Smooth muscle cell (in vitro differentiated cells): ENCODE data around the gene FGD4. TPM values are rescaled to one million over a fixed set of nuclear protein-coding genes. Genes with fewer than 3 reads are reported as not detected.

ENCODE experiments used
- DNase-seq: peaks from one replicate; lab custom pipeline; 2025; ENCODE audit not compliant: unreplicated experiment; lab: John Stamatoyannopoulos, UW
- H2AFZ ChIP-seq: fragments of 200-600 bp; sonication (generic); 2 replicates; pipeline ENCODE4 v1.6.0; 2016; ENCODE audit warnings: antibody characterized with exemption, low read depth, mild to moderate bottlenecking
- H3F3A ChIP-seq: fragments of 200-600 bp; sonication (generic); 2 replicates; pipeline ENCODE4 v1.6.0; 2017; ENCODE audit warnings: antibody characterized with exemption, low read depth
- H3K27ac ChIP-seq: fragments of 200-600 bp; sonication (generic); 2 replicates; pipeline ENCODE4 v1.5.1; 2016; ENCODE audit warnings: low read depth, mild to moderate bottlenecking
- H3K27me3 ChIP-seq: fragments of 200-600 bp; sonication (generic); 2 replicates; pipeline ENCODE4 v1.6.1; 2016; ENCODE audit warnings: low read depth, mild to moderate bottlenecking
- H3K36me3 ChIP-seq: fragments of 200-600 bp; sonication (generic); 2 replicates; pipeline ENCODE4 v1.5.1; 2016; ENCODE audit warnings: low read depth
- H3K4me1 ChIP-seq: fragments of 200-600 bp; sonication (generic); 2 replicates; pipeline ENCODE4 v1.5.1; 2016; ENCODE audit warnings: low read depth
- H3K4me2 ChIP-seq: fragments of 200-600 bp; sonication (generic); 2 replicates; pipeline ENCODE4 v1.6.0; 2016; ENCODE audit warnings: mild to moderate bottlenecking
- H3K4me3 ChIP-seq: fragments of 200-600 bp; sonication (generic); 2 replicates; pipeline ENCODE4 v1.5.1; 2016; ENCODE audit warnings: mild to moderate bottlenecking
- H3K79me2 ChIP-seq: fragments of 200-600 bp; sonication (generic); 2 replicates; pipeline ENCODE4 v1.6.0; 2016; ENCODE audit warnings: low read depth, mild to moderate bottlenecking
- H3K9ac ChIP-seq: fragments of 200-600 bp; sonication (generic); 2 replicates; pipeline ENCODE4 v1.6.0; 2016; ENCODE audit warnings: low read depth
- H3K9me3 ChIP-seq: fragments of 200-600 bp; sonication (generic); replicated peaks from 2 replicates; pipeline ENCODE4 v1.5.1; 2016; ENCODE audit warnings: low read depth
- H4K20me1 ChIP-seq: fragments of 200-600 bp; sonication (generic); 2 replicates; pipeline ENCODE4 v1.6.0; 2016; ENCODE audit warnings: low read depth
- CTCF ChIP-seq: fragments of 200-600 bp; sonication (generic); IDR thresholded peaks from 2 replicates; pipeline ENCODE4 v1.5.1; 2017; ENCODE audit warnings: borderline replicate concordance, mild to moderate bottlenecking, antibody characterized with exemption; ENCODE audit not compliant: insufficient read depth, poor library complexity, severe bottlenecking
- WGBS: methylation state at CpG from one replicate; pipeline ENCODE4 v1.1.7; 2016; ENCODE audit warnings: low lambda C conversion rate; 5-methylcytosine and 5-hydroxymethylcytosine counted together
- polyA plus RNA-seq: library from polyadenylated mRNA; unstranded; fragments of >200 nt; fragmentation: Nextera tagmentation; extraction: Ambion mirVana; gene quantifications from 2 replicates; pipeline ENCODE4 v1.2.1, GENCODE V29; 2016
- total RNA-seq: library from RNA; depleted of rRNA; stranded (reverse); fragments of >200 nt; gene quantifications from 2 replicates; pipeline ENCODE4 v1.2.3, GENCODE V29; 2014

FGD4 gene
- total and polyA plus RNA-seq, 2 experiments from 2014 or later: 0.42 to 5.8 TPM

DNA sequence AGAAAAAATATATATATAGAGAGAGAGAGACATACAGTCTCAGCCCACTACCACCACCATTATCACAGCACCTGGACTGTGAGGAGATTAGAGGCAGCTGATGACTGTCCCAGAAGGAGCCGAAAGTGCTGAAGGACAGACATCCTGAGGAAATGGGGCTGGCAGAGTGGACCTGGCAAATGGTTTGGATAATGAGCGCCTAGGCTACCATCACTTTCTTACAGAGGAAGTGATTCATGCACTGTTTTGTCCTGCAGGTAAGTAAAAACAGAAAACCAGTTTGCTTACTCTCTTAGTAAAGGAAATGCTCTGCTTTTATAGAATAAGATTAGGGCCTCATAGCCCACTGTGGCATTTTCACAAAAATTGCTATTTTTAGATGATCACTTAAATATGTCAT, 251.2 kb downstream of the FGD4 start:
- Histone ChIP-seq H3K9ac (no peak overlapping the region), H3K27ac (no peak overlapping the region), H3K27me3 (no peaks in the 10 kb centered on the region), H3F3A (no peaks in the 10 kb centered on the region), H2AFZ (no peak overlapping the region), H3K4me1 (peaks cover 3% of the 10 kb centered on the region), H4K20me1 (no peaks in the 10 kb centered on the region), H3K4me3 (no peak overlapping the region), H3K36me3 (no peaks in the 10 kb centered on the region), H3K79me2 (no peaks in the 10 kb centered on the region), H3K9me3 (no peaks in the 10 kb centered on the region), H3K4me2 (peak overlapping the region; percentile 0)
- TF ChIP-seq CTCF: no peak
- DNase-seq: no peak
- 32% methylated on average over 2 of the region's 2 CpGs for WGBS

DNA sequence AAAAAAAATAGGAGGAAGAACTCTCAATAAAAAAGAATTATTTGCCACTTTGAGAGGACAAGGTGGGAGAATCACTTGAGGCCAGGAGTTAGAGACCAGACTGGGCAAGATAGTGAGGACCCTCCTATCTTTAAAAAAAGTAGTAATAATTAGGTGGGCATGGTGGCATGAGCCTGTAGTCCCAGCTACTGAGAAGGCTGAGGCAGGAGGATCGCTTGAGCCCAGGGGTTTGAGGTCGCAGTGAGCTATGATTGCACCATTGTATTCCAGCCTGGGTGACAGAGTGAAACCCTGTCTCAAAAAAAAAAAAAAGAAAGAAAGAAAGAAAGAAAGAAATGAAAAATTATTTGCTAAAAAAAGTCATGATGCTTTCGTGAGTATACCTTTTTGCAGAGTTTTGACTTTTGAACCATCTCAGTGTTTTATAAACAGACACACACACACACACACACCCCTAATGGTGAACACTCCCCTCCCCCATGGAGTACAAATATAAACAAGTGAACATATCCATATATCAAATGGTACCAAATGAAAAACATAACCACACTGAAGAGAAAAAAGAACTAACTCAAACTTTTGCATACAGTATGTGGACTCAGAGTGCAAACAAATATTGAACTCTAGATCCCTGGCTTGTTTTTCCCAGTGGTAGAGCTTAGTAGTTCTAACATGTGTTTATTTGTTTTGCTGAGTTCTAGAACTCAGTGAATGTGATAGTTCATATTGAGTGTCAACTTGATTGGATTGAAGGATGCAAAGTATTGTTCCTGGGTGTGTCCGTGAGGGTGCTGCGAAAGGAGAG, 252.0 kb downstream of the FGD4 start:
- Histone ChIP-seq H3K79me2 (no peaks in the 10 kb centered on the region), H4K20me1 (no peaks in the 10 kb centered on the region), H3K9ac (no peak overlapping the region), H3K36me3 (no peaks in the 10 kb centered on the region), H3K4me1 (peaks cover 3% of the 10 kb centered on the region), H3K4me3 (no peak overlapping the region), H3K27me3 (no peaks in the 10 kb centered on the region), H3K27ac (peak overlapping the region; percentile 55), H3K4me2 (peak overlapping the region; percentile 0), H3K9me3 (no peaks in the 10 kb centered on the region), H3F3A (no peaks in the 10 kb centered on the region), H2AFZ (no peak overlapping the region)
- WGBS: 97% methylated on average over 5 of the region's 5 CpGs
- DNase-seq: no peak
- no peak for TF ChIP-seq CTCF

DNA sequence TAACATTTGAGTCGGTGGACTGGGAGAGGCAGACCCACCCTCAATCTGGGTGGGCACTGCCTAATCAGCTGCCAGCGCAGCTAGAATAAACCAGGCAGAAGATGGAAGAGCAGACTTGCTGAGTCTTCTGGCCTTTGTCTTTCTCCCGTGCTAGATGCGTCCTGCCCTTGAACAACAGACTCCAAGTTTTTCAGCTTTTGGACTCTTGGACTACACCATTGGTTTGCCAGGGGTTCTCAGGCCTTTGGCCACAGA, 252.5 kb downstream of the FGD4 start:
- Histone ChIP-seq H3K4me3 (no peak overlapping the region), H3K9ac (no peak overlapping the region), H3K36me3 (no peaks in the 10 kb centered on the region), H2AFZ (no peak overlapping the region), H4K20me1 (no peaks in the 10 kb centered on the region), H3F3A (no peaks in the 10 kb centered on the region), H3K27me3 (no peaks in the 10 kb centered on the region), H3K79me2 (no peaks in the 10 kb centered on the region), H3K9me3 (no peaks in the 10 kb centered on the region), H3K27ac (no peak overlapping the region), H3K4me2 (no peak overlapping the region), H3K4me1 (peaks cover 3% of the 10 kb centered on the region)
- TF ChIP-seq CTCF: no peak
- WGBS: 89% methylated on average over 4 of the region's 4 CpGs
- DNase-seq: no peak

DNA sequence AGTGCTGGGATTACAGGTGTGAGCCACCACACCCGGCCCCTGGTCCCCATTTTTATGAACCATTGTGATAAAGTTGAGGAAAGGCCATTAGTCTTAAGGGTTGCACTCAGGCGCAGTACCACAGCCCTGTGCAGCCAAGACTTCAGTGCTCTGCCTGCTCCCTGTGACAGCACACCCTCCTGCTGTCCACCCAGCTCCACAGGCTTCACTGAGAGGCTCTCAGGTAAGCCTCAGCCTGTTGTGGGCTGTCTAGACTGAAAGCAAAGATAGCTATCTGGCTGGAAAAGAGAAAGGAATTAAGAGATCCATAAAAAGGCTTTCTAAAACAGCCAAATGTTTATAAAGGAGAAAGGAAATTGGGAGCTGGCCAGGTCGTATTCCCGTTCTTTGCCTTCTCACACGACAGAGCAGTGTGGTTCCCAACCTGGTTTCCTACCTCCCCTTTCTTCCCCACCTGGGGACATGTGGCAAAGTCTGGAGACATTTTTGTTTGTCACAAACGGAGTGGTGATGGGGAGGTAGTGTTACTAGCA, 260.6 kb downstream of the FGD4 start:
- H3K4me1 ChIP-seq: no peaks in the 10 kb centered on the region

More for the DNA sequence above, 260.6 kb downstream of the FGD4 start:
- 57% methylated on average over 6 of the region's 6 CpGs for WGBS
- no peak for TF ChIP-seq CTCF
- no peak for DNase-seq
- Histone ChIP-seq H3F3A (no peaks in the 10 kb centered on the region), H3K9me3 (no peaks in the 10 kb centered on the region), H3K4me2 (no peak overlapping the region), H3K27ac (no peak overlapping the region), H3K9ac (no peak overlapping the region), H4K20me1 (no peaks in the 10 kb centered on the region), H3K27me3 (no peaks in the 10 kb centered on the region), H3K4me3 (no peak overlapping the region), H2AFZ (no peak overlapping the region), H3K79me2 (no peaks in the 10 kb centered on the region), H3K36me3 (no peaks in the 10 kb centered on the region)
